ACC112 (cell line): ENCODE results near the gene FZR1.

Source experiments
- H2AFZ ChIP-seq: fragments of 200-600 bp; sonication (generic); one replicate; pipeline ENCODE4 v1.6.0; 2017; ENCODE audit warnings: antibody characterized with exemption, low read length; ENCODE audit not compliant: unreplicated experiment
- H3K27ac ChIP-seq: fragments of 200-600 bp; sonication (generic); 2 replicates; pipeline ENCODE4 v1.5.1; 2014; ENCODE audit warnings: low read depth, mild to moderate bottlenecking, antibody characterized with exemption, low read length, moderate library complexity
- H3K27me3 ChIP-seq: fragments of 200-600 bp; sonication (generic); 2 replicates; pipeline ENCODE4 v1.6.1; 2014; ENCODE audit warnings: mild to moderate bottlenecking, antibody characterized with exemption, low read length, moderate library complexity, mixed read lengths; ENCODE audit not compliant: insufficient read depth
- H3K36me3 ChIP-seq: fragments of 200-600 bp; sonication (generic); 2 replicates; pipeline ENCODE4 v1.6.1; 2016; ENCODE audit warnings: mild to moderate bottlenecking, antibody characterized with exemption, low read length, moderate library complexity, mixed read lengths; ENCODE audit not compliant: insufficient read depth
- H3K4me1 ChIP-seq: fragments of 200-600 bp; sonication (generic); one replicate; pipeline ENCODE4 v1.6.1; 2016; ENCODE audit warnings: low read length, mixed read lengths; ENCODE audit not compliant: insufficient read depth, unreplicated experiment, control insufficient read depth
- H3K4me3 ChIP-seq: fragments of 200-600 bp; sonication (generic); 2 replicates; pipeline ENCODE4 v1.5.1; 2014; ENCODE audit warnings: mild to moderate bottlenecking, low read depth, low read length
- H3K79me2 ChIP-seq: fragments of 200-600 bp; sonication (generic); one replicate; pipeline ENCODE4 v1.6.0; 2016; ENCODE audit warnings: low read length; ENCODE audit not compliant: control insufficient read depth, unreplicated experiment, insufficient read depth

Gene FZR1

GRCh38 chr19:3543150-3544057 lies 37.3 kb downstream of the FZR1 start:
- no peaks in the 10 kb centered on the region for H3K79me2 ChIP-seq
- H3K4me3 ChIP-seq = no peak overlapping the region
- H2AFZ ChIP-seq = no peak overlapping the region
- H3K27me3 ChIP-seq = no peaks in the 10 kb centered on the region
- no peak overlapping the region for H3K27ac ChIP-seq
- 0 out of 2 replicates have a peak, but pooled peaks cover 5% of the 10 kb centered on the region for H3K36me3 ChIP-seq
- H3K4me1 ChIP-seq = no peaks in the 10 kb centered on the region

- Histone ChIP-seq H3K27ac (no peak overlapping the region), H3K4me3 (no peak overlapping the region), H3K27me3 (no peaks in the 10 kb centered on the region), H3K79me2 (no peaks in the 10 kb centered on the region), H2AFZ (no peak overlapping the region), H3K4me1 (no peaks in the 10 kb centered on the region), H3K36me3 (0 out of 2 replicates have a peak, but pooled peaks cover 5% of the 10 kb centered on the region)
These were observed 37.9 kb downstream of the FZR1 start for GRCh38 chr19:3544058-3544376.

- no peak overlapping the region for H3K4me3 ChIP-seq
- no peaks in the 10 kb centered on the region for H3K4me1 ChIP-seq
- H2AFZ ChIP-seq = no peak overlapping the region
- H3K27ac ChIP-seq = no peak overlapping the region
- H3K79me2 ChIP-seq = no peaks in the 10 kb centered on the region
- H3K36me3 ChIP-seq = no peaks in the 10 kb centered on the region
- no peaks in the 10 kb centered on the region for H3K27me3 ChIP-seq
These were observed 38.9 kb downstream of the FZR1 start for GRCh38 chr19:3544742-3545668.

GRCh38 chr19:3545669-3546034 lies 39.5 kb downstream of the FZR1 start:
- no peak overlapping the region for H3K27ac ChIP-seq
- no peaks in the 10 kb centered on the region; the same call in 1 of the 2 replicates for H3K36me3 ChIP-seq
- no peaks in the 10 kb centered on the region for H3K79me2 ChIP-seq
- H3K4me1 ChIP-seq = no peaks in the 10 kb centered on the region
- H3K27me3 ChIP-seq = no peaks in the 10 kb centered on the region
- no peak overlapping the region for H3K4me3 ChIP-seq
- no peak overlapping the region for H2AFZ ChIP-seq

- H3K27ac ChIP-seq = no peak overlapping the region
- H3K36me3 ChIP-seq = no peaks in the 10 kb centered on the region; the same call in 1 of the 2 replicates
- H3K79me2 ChIP-seq = no peaks in the 10 kb centered on the region
- H3K4me1 ChIP-seq = no peaks in the 10 kb centered on the region
- no peak overlapping the region for H3K4me3 ChIP-seq
- no peak overlapping the region for H2AFZ ChIP-seq
- no peaks in the 10 kb centered on the region for H3K27me3 ChIP-seq
These were observed 40.0 kb downstream of the FZR1 start for GRCh38 chr19:3546119-3546518.

- no peak overlapping the region for H3K4me3 ChIP-seq
- H3K4me1 ChIP-seq = no peaks in the 10 kb centered on the region
- H3K27ac ChIP-seq = no peak overlapping the region
- H3K79me2 ChIP-seq = peaks cover 7% of the 10 kb centered on the region
- H2AFZ ChIP-seq = no peak overlapping the region
- H3K27me3 ChIP-seq = no peaks in the 10 kb centered on the region
- no peaks in the 10 kb centered on the region; the same call in 1 of the 2 replicates for H3K36me3 ChIP-seq
These were observed 41.2 kb downstream of the FZR1 start for GRCh38 chr19:3547301-3547731.

- no peak overlapping the region for H3K4me3 ChIP-seq
- no peaks in the 10 kb centered on the region for H3K27me3 ChIP-seq
- H3K79me2 ChIP-seq = peaks cover 11% of the 10 kb centered on the region
- no peaks in the 10 kb centered on the region; the same call in 1 of the 2 replicates for H3K36me3 ChIP-seq
- H3K27ac ChIP-seq = no peak overlapping the region
- H2AFZ ChIP-seq = no peak overlapping the region
- H3K4me1 ChIP-seq = no peaks in the 10 kb centered on the region
These were observed 41.7 kb downstream of the FZR1 start for GRCh38 chr19:3547767-3548282.

GRCh38 chr19:3548606-3549005 lies 42.5 kb downstream of the FZR1 start:
- Histone ChIP-seq H3K27me3 (no peaks in the 10 kb centered on the region), H3K79me2 (peaks cover 15% of the 10 kb centered on the region), H3K4me3 (no peak overlapping the region), H3K27ac (no peak overlapping the region), H3K36me3 (no peaks in the 10 kb centered on the region; the same call in 1 of the 2 replicates), H3K4me1 (no peaks in the 10 kb centered on the region), H2AFZ (no peak overlapping the region)

GRCh38 chr19:3549816-3550215 lies 43.7 kb downstream of the FZR1 start:
- Histone ChIP-seq H3K36me3 (no peaks in the 10 kb centered on the region; the same call in 1 of the 2 replicates), H3K27ac (no peak overlapping the region), H3K27me3 (no peaks in the 10 kb centered on the region), H2AFZ (no peak overlapping the region), H3K79me2 (peaks cover 23% of the 10 kb centered on the region), H3K4me1 (no peaks in the 10 kb centered on the region), H3K4me3 (no peak overlapping the region)

GRCh38 chr19:3550947-3551791 lies 45.1 kb downstream of the FZR1 start:
- H3K27me3 ChIP-seq = no peaks in the 10 kb centered on the region
- H2AFZ ChIP-seq = no peak overlapping the region
- peaks cover 10% of the 10 kb centered on the region for H3K4me1 ChIP-seq
- no peak overlapping the region for H3K27ac ChIP-seq
- H3K79me2 ChIP-seq = peaks cover 34% of the 10 kb centered on the region
- no peaks in the 10 kb centered on the region; the same call in 1 of the 2 replicates for H3K36me3 ChIP-seq
- H3K4me3 ChIP-seq = no peak overlapping the region
